GM21447 (cell line): ENCODE results near the gene LRSAM1.

Source experiments
- ATAC-seq: cut with Tn5 transposase; IDR thresholded peaks from one replicate; pipeline ENCODE4 v1.9.1; 2021; ENCODE audit not compliant: unreplicated experiment

LRSAM1 gene

DNA sequence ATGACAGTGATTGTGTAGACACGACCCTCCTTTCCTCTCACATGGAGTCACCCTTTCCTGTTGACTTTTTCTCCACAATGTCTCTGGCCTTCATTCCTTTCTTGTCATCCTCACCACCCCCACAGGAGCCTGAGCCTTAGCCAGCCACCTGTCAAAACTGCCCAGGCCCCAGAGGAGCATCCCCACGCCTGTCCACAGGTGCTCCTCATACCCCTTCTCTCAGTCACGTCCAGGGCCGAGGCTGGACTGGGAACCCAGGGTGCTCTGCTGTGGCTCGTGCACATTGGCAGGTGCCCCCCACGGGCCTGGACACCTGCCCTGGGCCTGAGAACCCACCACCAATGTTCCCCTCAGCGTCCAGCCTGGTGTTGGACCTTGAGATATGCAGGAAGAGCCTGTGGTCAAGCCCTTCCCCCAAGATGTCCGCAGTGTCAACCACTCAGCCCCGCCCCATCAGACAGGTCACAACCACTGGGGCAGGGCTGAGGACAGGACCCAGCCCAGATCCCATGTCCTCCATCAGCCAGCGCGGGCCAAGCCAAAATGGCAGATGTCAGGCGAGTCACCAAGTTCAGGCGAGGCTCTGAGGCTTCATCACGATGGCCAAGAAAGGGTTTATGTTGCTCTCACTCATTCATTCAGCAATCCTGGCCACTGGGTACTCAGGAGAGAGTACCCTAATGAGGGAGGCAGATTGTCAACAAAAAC lies 95.0 kb downstream of the LRSAM1 start:
- no peak for ATAC-seq

DNA sequence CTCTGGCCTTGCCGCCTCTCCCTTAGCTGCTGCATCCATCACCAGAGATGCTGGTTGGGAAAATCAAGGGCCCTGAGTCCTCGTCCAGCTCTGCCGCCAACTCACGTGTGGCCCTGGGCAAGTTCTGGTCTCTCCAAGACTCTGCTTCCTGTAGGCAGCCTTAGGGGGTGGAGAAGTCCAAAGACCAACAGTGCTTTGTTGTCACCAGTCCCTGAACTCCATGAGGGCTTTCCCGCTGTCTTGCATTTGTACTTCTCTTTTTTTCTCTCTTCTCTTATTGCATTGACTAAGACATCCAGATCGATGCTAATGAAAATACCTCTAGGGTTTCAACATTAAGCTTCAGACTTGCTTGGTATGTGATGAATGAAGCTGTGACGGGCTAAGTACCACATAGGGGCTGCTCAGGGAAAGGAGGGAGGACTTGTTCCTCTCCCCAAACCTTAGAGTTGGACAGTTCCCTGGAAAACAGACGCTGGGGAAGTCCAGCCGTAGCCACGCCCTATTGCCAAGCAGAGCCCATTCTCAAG lies 97.1 kb downstream of the LRSAM1 start:
- no peak for ATAC-seq

DNA sequence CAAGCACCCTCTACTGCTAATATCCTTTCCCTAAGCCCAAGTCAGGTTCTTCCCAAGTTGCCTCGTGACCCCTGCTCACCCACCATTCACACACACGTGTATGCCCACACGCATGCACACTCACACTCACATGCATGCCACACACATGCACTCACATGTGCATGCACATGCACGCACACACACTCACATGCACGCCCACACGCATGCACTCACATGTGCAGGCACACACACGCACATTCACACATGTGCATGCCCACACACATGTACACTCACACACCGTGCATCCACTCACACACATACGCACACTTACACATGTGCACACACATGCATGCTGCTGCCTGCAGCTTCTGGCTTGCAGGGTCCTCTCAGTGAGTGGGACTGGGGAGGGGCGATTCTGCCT lies 97.9 kb downstream of the LRSAM1 start:
- ATAC-seq, result no peak

DNA sequence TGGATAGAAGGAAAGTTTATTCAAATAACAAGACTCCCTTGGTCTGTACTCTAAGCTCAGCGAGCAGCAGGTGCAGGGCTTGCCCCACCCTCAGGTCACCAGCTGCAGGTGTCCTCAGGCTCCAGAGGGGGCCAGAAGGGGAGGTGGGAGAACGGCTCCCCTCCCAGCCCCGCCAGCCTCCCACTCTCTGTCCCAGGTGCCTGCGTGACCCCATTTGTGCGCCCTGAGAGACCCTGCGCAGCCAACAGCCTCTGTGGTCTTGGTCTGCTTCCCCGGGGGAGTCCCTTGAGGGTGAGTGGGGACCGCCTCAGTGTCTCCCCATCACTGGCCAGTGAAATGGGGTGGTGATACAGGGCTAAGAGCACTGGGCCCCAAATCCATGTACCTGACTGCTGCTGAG lies 98.4 kb downstream of the LRSAM1 start:
- no peak for ATAC-seq

DNA sequence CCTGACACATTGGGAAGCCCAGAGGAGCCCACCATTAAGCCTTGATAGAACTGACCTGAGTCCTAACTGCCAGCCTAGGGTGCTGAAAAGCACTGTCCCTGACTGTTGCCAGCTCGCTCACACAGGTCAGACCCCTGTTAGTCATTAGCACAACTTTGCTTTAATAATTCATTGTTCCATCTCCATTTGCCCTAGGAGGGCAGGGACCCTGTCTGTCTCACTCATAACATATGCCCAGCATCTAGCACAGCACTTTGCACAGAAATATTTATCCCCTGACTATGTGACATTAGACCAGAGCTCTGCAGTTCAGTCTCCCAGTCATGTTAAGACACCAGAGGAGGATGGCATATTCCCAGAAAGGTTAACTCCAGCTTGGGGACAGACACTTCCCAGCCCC lies 99.0 kb downstream of the LRSAM1 start:
- ATAC-seq, result no peak

DNA sequence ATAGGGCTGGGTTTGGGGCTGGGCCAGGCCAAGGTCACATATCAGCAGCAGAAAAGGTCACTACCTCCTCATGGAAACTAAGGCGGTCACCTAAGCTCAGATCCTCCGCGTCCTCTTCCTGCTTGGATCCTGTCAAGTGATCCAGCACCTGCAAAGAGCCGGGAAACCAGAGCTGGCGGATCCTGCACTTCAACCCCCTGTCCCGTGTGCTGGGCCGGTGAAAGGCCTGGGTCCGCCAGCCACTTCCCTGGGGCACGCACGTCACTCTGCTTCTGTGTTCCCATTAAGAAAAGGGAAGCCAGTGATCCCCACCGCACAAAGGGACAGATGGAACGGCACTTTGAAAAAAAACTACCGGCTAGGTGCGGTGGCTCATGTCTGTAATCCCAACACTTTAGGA lies 99.4 kb downstream of the LRSAM1 start:
- ATAC-seq, result no peak
